Measurements from ENCODE around the gene PCBP1.

The PCBP1 gene

DNA sequence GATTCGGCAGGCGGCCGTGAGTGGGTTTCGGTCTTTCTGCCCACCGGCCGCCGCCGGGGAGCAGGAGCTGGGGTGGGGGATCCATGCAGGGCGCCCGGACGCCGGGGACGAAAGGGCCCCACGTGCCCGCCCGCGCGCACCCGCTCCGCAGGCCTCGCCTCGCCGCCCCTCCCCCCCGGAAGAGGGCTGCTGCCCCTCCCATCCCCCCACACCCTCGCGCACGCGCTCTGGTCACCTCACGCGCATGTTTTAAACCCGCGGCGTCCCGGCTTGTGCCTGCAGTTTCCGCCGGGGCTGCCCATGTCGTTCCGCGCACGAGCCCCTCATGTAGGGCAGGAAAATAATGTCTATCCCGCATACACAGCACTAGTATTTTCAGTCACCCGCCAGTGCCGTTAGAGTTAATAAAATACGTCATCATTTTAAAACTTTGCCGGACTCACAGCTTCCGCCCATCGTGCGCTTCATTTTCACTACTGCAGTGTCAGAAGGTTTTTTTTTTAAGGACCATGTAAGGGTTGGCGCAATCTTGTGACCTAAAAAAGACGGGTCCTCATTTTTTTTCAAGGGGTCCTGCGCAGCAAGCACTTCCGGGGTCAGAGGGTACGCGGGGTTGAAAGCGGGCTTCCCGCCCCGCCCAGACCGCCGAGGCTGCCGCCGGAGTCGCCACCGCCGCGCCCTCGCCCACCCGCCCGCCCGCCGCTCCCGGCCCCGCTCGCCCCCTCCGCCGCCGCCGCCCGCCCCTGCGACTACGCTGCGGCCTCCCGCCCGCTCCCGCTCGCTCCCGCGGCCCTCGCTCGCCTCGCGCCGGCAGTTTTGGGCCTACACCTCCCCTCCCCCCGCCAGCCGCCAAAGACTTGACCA, at the start of gene PCBP1:
TSS of gene PCBP1 (plus strand) at position 640 of the 864 bp plus-strand sequence. CDS start 267 bp downstream, outside the sequence.
- in situ Hi-C loops (cut with MboI; ENCODE audit: low sequenced_read_pairs), result no loop called here

DNA sequence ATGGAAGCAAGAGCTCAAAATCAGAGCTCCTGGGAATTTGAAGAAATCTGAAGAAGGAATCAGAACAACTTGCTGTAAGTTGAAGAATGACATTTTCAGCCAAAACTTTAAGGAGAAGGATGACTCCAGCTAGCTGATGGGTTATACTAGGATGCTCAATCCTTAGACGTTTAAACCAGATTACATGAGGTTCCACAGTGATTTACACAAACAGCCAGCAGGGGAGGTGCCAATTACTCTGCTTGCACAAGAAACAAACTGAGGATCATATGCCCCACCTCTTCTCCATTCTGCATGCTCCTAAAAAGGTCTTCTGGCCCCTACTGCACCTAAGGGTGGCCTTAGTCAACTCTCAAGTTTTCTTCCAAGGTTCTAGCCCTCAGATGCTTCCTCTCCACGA, 47.9 kb upstream of the PCBP1 start:
- in situ Hi-C loops (cut with MboI; ENCODE audit: low sequenced_read_pairs), result no loop called here

GRCh38 chr2:70041663-70042062, 45.6 kb upstream of the PCBP1 start:
- in situ Hi-C loops (cut with MboI; ENCODE audit: low sequenced_read_pairs), result no loop called here

- in situ Hi-C loops (cut with MboI; ENCODE audit: low sequenced_read_pairs), result no loop called here
Observed at GRCh38 chr2:70042246-70042645, 45.0 kb upstream of the PCBP1 start.

GRCh38 chr2:70043252-70043875, 43.9 kb upstream of the PCBP1 start:
- in situ Hi-C loops (cut with MboI; ENCODE audit: low sequenced_read_pairs), result no loop called here

- in situ Hi-C loops (cut with MboI; ENCODE audit: low sequenced_read_pairs), result no loop called here
Observed at GRCh38 chr2:70044290-70045040, 42.8 kb upstream of the PCBP1 start.

DNA sequence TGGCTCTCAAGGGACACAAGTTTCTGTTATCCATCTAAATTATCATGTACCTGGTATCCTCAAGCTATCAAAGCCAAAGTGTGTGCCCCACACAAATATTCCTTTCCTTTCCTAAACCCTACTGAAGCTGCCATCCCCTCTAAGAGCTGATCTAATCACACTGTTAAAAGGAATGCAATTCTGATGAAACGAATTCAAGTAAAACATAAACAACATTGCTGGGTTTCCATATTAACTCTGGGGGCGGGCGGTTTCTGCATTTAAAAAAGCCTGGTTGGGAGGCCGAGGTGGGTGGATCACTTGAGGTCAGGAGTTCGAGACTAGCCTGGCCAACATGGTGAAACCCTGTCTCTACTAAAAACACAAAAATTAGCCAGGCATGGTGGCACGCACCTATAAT, 41.9 kb upstream of the PCBP1 start:
- in situ Hi-C loops (cut with MboI; ENCODE audit: low sequenced_read_pairs), result no loop called here

- in situ Hi-C loops (cut with MboI; ENCODE audit: low sequenced_read_pairs), result no loop called here
Observed at GRCh38 chr2:70045932-70046331, 41.3 kb upstream of the PCBP1 start.

GRCh38 chr2:70046534-70046933, 40.7 kb upstream of the PCBP1 start:
- in situ Hi-C loops (cut with MboI; ENCODE audit: low sequenced_read_pairs), result no loop called here

DNA sequence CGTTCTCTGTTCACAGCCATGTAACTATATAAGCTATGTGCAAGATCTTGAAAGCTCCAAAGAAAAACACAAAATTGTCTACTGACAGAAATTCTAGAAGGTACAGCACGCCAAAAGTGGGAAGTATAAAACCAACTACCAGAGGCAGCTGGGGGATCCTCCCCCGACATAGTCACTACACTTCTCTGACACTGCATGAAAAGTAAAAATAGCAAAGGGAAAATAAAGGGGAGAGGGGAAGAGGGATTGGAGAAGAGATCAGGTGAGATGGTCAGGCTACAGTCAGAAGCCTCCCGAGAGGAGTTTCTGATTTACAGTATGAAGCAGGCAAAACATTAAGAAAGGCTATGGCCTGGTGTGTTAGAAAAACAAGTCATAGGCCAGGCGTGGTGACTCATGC, 39.8 kb upstream of the PCBP1 start:
- in situ Hi-C loops (cut with MboI; ENCODE audit: low sequenced_read_pairs), result no loop called here

DNA sequence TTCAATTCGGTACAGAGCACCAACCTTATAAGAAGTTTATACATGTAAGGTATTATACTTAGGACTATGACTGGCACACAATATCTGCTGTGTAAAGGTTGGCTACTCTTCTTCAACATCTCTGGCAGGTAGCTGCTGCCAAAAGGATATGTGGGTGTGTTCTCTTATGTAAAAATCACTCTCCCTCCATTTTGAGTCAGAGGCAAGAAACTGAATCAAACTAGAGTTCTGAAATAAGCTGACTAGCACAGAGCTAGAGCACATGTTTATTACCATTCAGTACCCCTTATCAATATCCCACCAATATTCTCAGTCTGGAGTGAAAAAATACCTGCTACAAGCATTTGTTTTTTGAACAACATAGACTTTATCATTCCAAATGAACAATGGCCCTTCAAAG, 38.0 kb upstream of the PCBP1 start:
- in situ Hi-C loops (cut with MboI; ENCODE audit: low sequenced_read_pairs), result no loop called here

GRCh38 chr2:70050631-70051425, 36.4 kb upstream of the PCBP1 start:
- in situ Hi-C loops (cut with MboI; ENCODE audit: low sequenced_read_pairs), result loop anchor here (25.0 kb wide), 1 partner anchor 114 kb away; no protein-coding TSS in a partner anchor

GRCh38 chr2:70055259-70055658, 32.0 kb upstream of the PCBP1 start:
- in situ Hi-C loops (cut with MboI; ENCODE audit: low sequenced_read_pairs), result loop anchor here (25.0 kb wide), 1 partner anchor 118 kb away; no protein-coding TSS in a partner anchor

DNA sequence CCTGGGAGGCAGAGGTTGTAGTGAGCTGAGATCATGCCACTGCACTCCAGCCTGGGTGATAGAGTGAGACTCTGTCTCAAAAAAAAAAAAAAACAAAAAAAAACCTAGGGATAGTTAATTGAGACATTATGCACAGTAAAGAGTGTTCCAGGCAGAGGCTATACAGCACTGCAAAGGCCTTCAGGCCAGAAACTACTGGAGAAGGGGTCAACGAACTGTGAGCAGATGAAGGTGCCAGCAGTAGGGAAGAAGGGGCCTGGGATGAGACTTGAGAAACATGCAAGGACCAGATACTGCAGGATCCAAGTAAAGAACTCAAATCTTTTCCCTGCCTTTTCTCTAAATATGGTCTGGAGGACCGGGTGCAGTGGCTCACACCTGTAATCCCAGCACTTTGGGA, 26.0 kb upstream of the PCBP1 start:
- in situ Hi-C loops (cut with MboI; ENCODE audit: low sequenced_read_pairs), result loop anchor here (25.0 kb wide), 1 partner anchor 124 kb away; no protein-coding TSS in a partner anchor

GRCh38 chr2:70062270-70062669, 25.0 kb upstream of the PCBP1 start:
- in situ Hi-C loops (cut with MboI; ENCODE audit: low sequenced_read_pairs), result loop anchor here (25.0 kb wide), 1 partner anchor 125 kb away; no protein-coding TSS in a partner anchor

GRCh38 chr2:70068119-70068518, 19.2 kb upstream of the PCBP1 start:
- in situ Hi-C loops (cut with MboI; ENCODE audit: low sequenced_read_pairs), result loop anchor here (25.0 kb wide), 1 partner anchor 131 kb away; no protein-coding TSS in a partner anchor

- in situ Hi-C loops (cut with MboI; ENCODE audit: low sequenced_read_pairs), result loop anchor here (25.0 kb wide), 1 partner anchor 132 kb away; no protein-coding TSS in a partner anchor
Observed at GRCh38 chr2:70069049-70069448, 18.2 kb upstream of the PCBP1 start.

GRCh38 chr2:70070542-70071268, 16.6 kb upstream of the PCBP1 start:
- in situ Hi-C loops (cut with MboI; ENCODE audit: low sequenced_read_pairs), result loop anchor here (25.0 kb wide), 1 partner anchor 133 kb away; no protein-coding TSS in a partner anchor

DNA sequence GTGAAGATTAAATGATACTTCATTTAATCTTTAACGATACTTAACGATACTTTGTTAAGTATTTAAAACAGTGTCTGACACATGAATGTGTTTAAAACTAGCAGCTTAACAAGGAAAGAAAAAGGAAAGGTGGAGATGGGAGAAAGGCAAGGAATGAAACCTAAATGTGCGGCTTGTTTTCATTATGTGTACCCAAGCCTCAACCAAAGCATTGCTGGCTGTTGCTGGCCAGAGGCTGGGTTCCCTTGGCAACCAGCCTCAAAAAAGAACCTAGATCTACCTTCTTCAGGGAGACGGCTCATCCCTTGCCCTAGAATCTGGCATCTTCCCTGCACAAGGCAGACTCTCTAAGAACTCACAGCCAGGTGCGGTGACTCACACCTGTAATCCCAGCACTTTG, 13.8 kb upstream of the PCBP1 start:
- in situ Hi-C loops (cut with MboI; ENCODE audit: low sequenced_read_pairs), result loop anchor here (25.0 kb wide), 1 partner anchor 136 kb away; no protein-coding TSS in a partner anchor

GRCh38 chr2:70078384-70078783, 8.9 kb upstream of the PCBP1 start:
- in situ Hi-C loops (cut with MboI; ENCODE audit: low sequenced_read_pairs), result no loop called here
